Measurements from ENCODE around the gene PELI2.

Gene PELI2

DNA sequence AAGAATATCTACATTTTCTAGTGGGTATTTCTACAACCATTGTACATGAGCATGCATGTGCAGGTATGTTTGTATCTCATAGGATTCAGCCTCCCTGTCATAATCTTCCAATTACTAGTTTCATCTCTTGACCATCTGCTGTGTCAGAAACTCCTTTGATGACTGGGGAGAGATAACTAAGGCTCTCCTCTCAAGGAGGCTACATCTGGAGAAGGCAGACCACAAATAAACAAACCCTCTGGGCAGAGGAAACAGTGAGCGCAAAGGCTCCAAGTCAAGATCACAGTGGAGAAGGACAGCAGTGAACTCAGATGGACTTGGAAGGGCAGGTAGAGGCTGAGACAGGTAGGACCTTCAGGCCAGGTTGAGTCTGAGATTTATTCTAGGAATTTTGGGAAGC, 166.4 kb downstream of the PELI2 start:
- DNase-seq (ENCODE audit: extremely low read depth in 1 of 2, low read depth in 1 of 2), result no peak

DNA sequence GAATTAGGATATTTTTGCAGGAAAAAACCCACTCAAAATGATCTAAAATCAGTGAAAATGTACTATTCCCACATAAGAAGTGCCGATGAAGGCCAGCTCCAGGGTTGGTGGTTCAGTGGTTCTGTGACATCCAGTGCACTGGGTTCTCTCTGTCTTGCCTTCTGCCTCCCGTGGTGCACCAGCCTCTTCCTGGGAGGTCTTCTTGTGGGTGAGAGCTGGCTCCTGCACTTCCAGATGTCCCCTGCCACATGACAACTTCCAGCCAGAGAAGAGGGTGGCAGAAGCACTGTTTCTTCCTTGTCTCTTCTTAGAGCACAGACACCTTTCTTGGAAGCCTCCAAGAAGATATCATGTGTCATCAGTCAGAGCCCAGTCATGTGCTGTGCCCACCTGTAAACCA, 170.9 kb downstream of the PELI2 start:
- DNase-seq (ENCODE audit: extremely low read depth in 1 of 2, low read depth in 1 of 2), result no peak

DNA sequence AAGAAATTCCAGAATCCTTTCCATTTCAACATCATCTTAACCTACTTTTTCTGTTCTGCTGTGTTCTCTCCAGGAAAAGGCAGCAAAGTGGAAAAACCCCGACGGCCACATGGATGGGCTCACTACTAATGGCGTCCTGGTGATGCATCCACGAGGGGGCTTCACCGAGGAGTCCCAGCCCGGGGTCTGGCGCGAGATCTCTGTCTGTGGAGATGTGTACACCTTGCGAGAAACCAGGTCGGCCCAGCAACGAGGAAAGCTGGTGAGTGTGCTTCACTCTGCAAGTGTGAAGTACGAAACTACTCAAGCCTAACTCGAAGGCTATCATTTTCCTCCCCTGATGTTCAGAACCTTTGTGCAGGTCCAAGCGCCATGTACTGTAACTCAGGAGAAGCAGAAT, 172.0 kb downstream of the PELI2 start:
- DNase-seq (ENCODE audit: extremely low read depth in 1 of 2, low read depth in 1 of 2), result no peak

DNA sequence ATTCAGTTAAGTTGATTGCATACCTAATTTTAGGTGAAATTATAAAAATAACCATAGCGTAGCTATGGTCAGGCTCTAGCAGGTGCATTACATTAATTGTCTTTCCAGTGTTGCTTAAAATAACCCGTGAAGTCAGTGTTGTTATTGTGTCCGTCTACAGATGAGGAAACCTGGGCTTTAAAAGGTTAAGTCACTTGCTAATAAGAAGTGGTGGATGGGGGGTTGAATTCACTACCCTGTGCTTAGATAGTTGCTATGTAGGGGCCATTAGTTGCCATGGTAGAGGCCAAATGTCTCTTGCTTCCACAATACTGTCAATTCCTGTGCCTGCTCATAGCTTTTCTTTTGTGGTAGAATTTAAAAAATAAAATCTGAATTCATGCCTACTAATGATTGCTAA, 174.8 kb downstream of the PELI2 start:
- no peak for DNase-seq (ENCODE audit: extremely low read depth in 1 of 2, low read depth in 1 of 2)

GRCh38 chr14:56293506-56293905, 175.3 kb downstream of the PELI2 start:
- DNase-seq (ENCODE audit: extremely low read depth in 1 of 2, low read depth in 1 of 2), result no peak

- DNase-seq (ENCODE audit: extremely low read depth in 1 of 2, low read depth in 1 of 2), result no peak
Observed at GRCh38 chr14:56294128-56294527, 175.9 kb downstream of the PELI2 start.

DNA sequence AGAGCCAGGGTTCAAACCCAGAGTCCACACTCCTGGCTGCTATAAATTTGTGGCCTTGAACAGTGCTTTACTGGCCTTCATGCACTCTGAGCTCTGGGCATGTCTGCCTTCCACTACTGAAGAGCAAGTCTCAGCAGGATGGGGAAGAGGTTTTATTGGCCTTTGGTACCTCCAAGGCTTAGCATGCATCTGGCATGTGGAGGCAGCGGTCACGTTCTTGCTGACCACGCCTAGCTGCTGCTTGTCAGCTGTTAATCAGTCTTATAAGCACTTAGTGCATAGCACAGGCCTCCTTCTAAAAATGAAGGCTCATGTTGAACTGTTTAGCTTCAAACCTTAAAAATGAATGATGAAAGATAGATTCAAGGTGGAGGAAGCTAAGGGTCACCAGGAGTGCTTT, 177.5 kb downstream of the PELI2 start:
- DNase-seq (ENCODE audit: extremely low read depth in 1 of 2, low read depth in 1 of 2), result no peak

GRCh38 chr14:56297449-56297848, 179.2 kb downstream of the PELI2 start:
- DNase-seq (ENCODE audit: extremely low read depth in 1 of 2, low read depth in 1 of 2), result no peak

- no peak for DNase-seq (ENCODE audit: extremely low read depth in 1 of 2, low read depth in 1 of 2)
Observed at GRCh38 chr14:56299306-56299984, 181.2 kb downstream of the PELI2 start.

DNA sequence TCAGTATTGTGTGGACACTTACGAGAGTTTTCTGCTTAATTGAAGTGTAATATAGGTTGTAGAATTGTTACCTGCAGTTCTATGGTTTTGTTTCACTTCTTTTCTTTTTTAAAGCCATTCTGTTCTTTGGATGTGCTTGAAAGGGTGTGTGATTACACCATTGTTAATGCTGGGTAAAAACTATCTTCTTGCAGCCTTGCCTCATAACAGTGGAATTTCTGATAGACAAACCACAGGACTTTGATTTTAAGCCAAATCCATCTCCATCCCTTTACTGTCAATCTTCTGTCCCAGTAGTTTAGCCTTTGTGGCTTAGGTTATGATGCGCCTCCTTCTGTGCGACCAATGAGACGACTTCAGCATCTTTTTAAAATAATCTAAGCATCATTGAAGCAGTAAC, 182.3 kb downstream of the PELI2 start:
- DNase-seq (ENCODE audit: extremely low read depth in 1 of 2, low read depth in 1 of 2), result no peak

DNA sequence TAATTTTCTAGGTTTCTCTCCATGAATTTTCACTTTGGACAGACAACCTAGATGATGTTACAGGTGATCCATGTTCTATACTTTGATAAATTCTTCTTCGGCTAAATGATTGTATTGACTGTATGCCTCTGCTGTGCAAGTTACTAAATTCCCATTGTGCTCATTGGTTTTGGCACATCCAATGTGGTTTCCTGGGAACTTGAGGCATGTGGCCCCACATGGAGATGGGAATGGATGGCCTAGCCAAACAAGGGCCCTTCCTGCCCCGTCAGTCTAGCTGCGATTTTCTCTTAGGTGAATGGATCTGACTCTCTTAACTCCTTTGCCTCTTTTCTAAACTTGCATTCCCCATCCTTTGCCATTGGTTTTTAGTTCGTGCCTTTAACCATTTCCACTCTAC, 186.2 kb downstream of the PELI2 start:
- no peak for DNase-seq (ENCODE audit: extremely low read depth in 1 of 2, low read depth in 1 of 2)

DNA sequence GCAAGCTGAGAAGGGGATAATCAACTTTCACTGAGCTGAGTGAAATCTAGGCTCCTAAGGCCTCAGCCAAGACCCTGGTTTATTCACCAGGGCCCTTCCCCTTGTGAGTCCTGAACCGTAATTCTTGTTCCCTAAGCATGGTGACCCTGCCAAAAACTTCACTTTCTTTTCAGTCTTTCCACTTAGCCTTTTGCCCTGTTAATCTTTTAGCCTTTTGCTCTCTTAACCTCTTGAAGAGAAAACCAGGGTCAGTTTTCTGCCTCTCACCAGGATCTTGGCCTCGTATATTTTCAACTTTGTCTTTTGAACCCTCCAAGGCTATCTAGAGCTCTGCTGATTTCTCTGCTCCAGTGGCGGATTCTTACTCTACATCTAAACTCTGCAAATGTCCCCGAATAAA, 191.0 kb downstream of the PELI2 start:
- DNase-seq (ENCODE audit: extremely low read depth in 1 of 2, low read depth in 1 of 2), result no peak

- DNase-seq (ENCODE audit: extremely low read depth in 1 of 2, low read depth in 1 of 2), result no peak
Observed at GRCh38 chr14:56310643-56311042, 192.4 kb downstream of the PELI2 start.

DNA sequence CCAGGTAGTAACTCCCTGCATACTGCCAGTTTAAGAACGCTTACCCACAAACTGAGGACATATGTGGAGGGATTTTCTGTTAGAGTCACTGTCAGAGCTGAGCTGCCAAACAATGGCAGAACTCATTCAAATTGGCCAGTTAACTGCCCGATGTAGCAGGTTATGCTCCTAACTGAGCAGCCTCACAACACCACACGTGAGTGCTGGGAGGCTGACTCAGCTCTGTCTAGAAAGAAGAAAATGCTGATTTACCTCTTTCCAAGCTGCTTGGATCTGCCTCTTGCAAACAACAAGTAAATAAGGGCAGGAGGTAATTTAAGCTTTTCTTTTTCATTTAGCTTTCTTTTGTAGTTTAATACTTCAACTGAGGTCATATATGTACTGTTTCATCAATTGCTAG, 195.6 kb downstream of the PELI2 start:
- no peak for DNase-seq (ENCODE audit: extremely low read depth in 1 of 2, low read depth in 1 of 2)

DNA sequence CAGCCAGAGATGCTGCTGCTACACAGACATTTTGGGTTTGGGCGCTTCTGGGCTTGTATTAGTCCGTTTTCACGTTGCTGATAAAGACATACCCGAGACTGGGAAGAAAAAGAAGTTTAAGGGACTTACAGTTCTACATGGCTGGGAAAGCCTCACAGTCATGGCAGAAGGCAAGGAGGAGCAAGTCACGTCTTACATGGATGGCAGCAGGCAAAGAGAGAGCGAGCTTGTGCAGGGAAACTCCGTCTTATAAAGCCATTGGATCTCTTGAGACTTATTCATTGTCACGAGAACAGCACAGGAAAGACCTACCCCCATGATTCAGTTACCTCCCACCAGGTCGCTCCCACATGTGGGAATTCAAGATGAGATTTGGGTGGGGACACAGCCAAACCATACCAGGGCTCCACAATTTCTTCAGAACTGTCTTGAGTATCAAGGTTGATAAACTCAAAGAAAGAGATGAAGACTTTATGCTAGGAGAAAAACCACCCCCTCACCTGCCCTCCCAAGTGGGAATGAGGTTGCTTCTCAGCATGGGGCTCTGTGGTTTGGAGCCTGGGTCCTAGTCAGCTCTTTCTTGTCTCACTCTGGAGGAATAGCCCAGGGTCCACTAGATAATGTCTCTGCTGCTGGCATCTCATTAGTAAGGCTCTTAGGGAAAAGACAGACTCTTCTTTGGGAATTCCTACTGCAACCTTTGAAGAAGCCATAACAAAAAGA, 200.3 kb downstream of the PELI2 start:
- no peak for DNase-seq (ENCODE audit: extremely low read depth in 1 of 2, low read depth in 1 of 2)

DNA sequence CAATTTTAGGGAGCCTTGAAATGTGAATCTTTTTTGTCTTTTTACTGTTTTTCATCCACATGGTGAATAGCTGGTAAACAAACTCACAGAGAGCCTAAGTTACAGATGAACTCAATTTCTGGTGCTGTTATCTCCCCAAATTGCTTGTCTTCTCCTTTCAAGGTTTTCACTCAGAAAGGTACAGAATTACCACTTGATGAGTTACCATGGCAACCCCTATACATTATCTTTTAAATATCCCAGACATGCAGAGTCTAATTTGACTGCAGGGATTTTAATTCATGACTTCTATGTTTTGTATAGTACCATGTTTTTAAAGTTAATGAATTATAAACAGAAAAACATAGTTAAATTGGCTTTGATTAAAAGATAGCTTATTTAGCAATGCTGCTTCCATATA, 203.7 kb downstream of the PELI2 start:
- no peak for DNase-seq (ENCODE audit: extremely low read depth in 1 of 2, low read depth in 1 of 2)

DNA sequence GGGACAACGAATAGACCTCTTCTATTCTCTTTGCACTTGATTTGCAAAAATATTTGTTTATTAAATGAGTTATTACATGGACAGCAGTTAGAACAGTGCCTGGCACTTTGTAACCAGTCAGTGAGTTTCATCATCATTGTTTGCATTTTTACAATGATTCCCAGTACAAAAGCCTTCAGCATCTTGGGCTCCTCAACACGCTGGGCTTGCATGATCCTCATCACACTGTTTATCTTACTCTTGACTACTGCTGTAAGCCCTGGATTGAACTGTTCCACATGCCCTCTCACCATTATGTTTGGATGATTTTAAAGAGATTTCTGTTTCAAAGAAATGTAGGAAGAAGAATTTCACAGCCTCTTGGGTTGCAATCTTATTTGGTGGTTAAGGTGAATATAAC, 204.3 kb downstream of the PELI2 start:
- DNase-seq (ENCODE audit: extremely low read depth in 1 of 2, low read depth in 1 of 2), result no peak

GRCh38 chr14:56324454-56324853, 206.2 kb downstream of the PELI2 start:
- DNase-seq (ENCODE audit: extremely low read depth in 1 of 2, low read depth in 1 of 2), result no peak

DNA sequence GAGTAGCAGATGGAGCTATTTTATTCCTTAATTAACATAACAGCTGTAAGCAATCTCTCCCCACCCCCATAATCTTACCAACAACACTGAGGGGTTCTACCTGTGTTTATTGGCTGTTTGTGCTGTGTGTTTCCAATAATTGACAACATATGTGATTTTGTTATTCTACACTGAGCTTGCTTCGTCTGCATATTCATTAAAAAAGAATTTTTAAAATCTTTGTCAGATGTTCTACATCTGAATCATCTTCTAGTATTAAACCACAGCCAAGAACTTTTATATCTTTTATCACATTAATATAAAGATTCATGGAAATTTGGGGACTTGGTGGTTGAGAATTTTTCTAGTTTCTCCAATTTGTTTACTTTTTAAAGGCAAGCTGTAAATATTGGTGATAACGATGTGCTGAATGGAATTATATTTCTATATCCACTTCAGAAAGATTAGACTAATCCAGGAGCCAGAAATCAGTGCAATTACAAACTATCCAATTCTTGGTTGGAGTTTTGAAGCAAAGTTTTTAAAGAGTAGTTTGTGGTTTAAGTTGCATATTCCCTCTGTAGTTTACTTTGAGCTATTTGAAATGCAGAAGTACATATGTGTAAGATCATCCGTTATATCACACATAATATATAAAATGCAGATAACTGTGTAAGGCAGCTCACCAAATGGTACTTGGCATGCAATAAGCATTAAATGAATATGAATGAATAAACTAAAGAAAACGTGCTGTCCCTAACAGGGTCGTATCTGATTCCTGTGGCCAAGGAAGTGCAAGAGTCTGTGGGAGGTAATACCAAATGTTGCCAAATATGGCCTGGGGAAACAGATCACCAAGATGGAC, 206.9 kb downstream of the PELI2 start:
- DNase-seq (ENCODE audit: extremely low read depth in 1 of 2, low read depth in 1 of 2), result no peak

DNA sequence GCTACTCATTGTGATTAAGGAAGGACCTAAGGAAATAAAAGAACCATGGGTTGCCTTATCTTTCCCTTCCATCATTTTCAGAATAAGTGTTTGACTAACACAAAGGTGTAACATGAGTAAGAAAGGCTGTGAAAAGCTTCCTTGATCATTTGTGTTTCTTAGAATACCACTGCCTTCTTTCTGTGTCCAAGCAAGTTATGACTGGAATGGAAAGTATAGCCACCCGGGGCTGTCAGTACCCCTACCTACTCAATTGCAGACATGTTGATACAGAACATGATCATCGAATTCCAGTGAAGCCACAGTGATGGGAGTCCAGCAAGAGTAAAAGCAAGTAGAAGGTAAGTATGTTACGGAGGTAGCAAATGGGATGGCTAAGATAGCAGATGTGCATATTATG, 209.8 kb downstream of the PELI2 start:
- no peak for DNase-seq (ENCODE audit: extremely low read depth in 1 of 2, low read depth in 1 of 2)

- DNase-seq (ENCODE audit: extremely low read depth in 1 of 2, low read depth in 1 of 2), result no peak
Observed at GRCh38 chr14:56331592-56332216, 213.5 kb downstream of the PELI2 start.
